Activated CD4-positive, alpha-beta memory T cell treated with anti-CD3 and anti-CD28 coated beads for 36 hours (primary cell): ENCODE measurements around the gene EXOC3L4. TPM values are rescaled to one million over a fixed set of nuclear protein-coding genes. Genes with fewer than 3 reads are reported as not detected.

ENCODE experiments used
- total RNA-seq, 2 experiments: library from RNA; stranded (reverse); gene quantifications; one replicate each; pipeline ENCODE4 v1.2.3, GENCODE V29; 2021

EXOC3L4 gene
- total RNA-seq, 2 experiments from 2014 or later: not detected

Other genes with a start within 250 kb of the EXOC3L4 start
- gene AMN, start 172.1 kb upstream of the EXOC3L4 start, total RNA-seq: under 1 TPM in 1 of 2 experiments, not detected in 1; 0.17 TPM
- gene CDC42BPB, start 37.2 kb upstream of the EXOC3L4 start, total RNA-seq: 1 to 10 TPM; 6.4 to 7.4 TPM
- not detected for gene LBHD2, start 10.5 kb upstream of the EXOC3L4 start, total RNA-seq
- gene TNFAIP2, start 28.7 kb downstream of the EXOC3L4 start, total RNA-seq: under 1 TPM; 0.50 to 0.56 TPM
- gene EIF5, start 239.5 kb downstream of the EXOC3L4 start, total RNA-seq: 100 to 1,000 TPM; 192 to 196 TPM